Hematopoietic multipotent progenitor cell treated with erythropoietin and hydrocortisone succinate and interleukin-3 and kit ligand, for 4 days (in vitro differentiated cells): Measurements from ENCODE around the gene DNAJC15.

ENCODE experiments used
- DNase-seq: peaks from one replicate; pipeline ENCODE4 v3.0.0-alpha.2; 2015

DNAJC15 gene

GRCh38 chr13:43129066-43129465, 105.7 kb downstream of the DNAJC15 start:
- DNase-seq, result no peak

- no peak for DNase-seq
Measured at GRCh38 chr13:43129511-43130110, 106.2 kb downstream of the DNAJC15 start.

- DNase-seq, result peak; percentile 26
Measured at GRCh38 chr13:43132257-43132656, 108.9 kb downstream of the DNAJC15 start.

GRCh38 chr13:43132911-43133310, 109.5 kb downstream of the DNAJC15 start:
- DNase-seq, result no peak

GRCh38 chr13:43133792-43134191, 110.4 kb downstream of the DNAJC15 start:
- no peak for DNase-seq

- no peak for DNase-seq
Measured at GRCh38 chr13:43134868-43135267, 111.5 kb downstream of the DNAJC15 start.

GRCh38 chr13:43135516-43135915, 112.1 kb downstream of the DNAJC15 start:
- no peak for DNase-seq

GRCh38 chr13:43136920-43137575, 113.7 kb downstream of the DNAJC15 start:
- DNase-seq, result no peak

- no peak for DNase-seq
Measured at GRCh38 chr13:43139211-43139610, 115.8 kb downstream of the DNAJC15 start.

- no peak for DNase-seq
Measured at GRCh38 chr13:43139921-43140320, 116.5 kb downstream of the DNAJC15 start.

GRCh38 chr13:43140985-43141384, 117.6 kb downstream of the DNAJC15 start:
- no peak for DNase-seq

GRCh38 chr13:43141685-43142084, 118.3 kb downstream of the DNAJC15 start:
- no peak for DNase-seq

- no peak for DNase-seq
Measured at GRCh38 chr13:43143591-43143990, 120.2 kb downstream of the DNAJC15 start.

- DNase-seq, result no peak
Measured at GRCh38 chr13:43145534-43146196, 122.3 kb downstream of the DNAJC15 start.

GRCh38 chr13:43146400-43146799, 123.0 kb downstream of the DNAJC15 start:
- no peak for DNase-seq

GRCh38 chr13:43150369-43151207, 127.2 kb downstream of the DNAJC15 start:
- no peak for DNase-seq

- no peak for DNase-seq
Measured at GRCh38 chr13:43153436-43154090, 130.2 kb downstream of the DNAJC15 start.

GRCh38 chr13:43154156-43154651, 130.8 kb downstream of the DNAJC15 start:
- no peak for DNase-seq

GRCh38 chr13:43154839-43155238, 131.5 kb downstream of the DNAJC15 start:
- no peak for DNase-seq

- no peak for DNase-seq
Measured at GRCh38 chr13:43156916-43157315, 133.5 kb downstream of the DNAJC15 start.

- no peak for DNase-seq
Measured at GRCh38 chr13:43157796-43158195, 134.4 kb downstream of the DNAJC15 start.

- no peak for DNase-seq
Measured at GRCh38 chr13:43158516-43158915, 135.1 kb downstream of the DNAJC15 start.

- no peak for DNase-seq
Measured at GRCh38 chr13:43159026-43159461, 135.7 kb downstream of the DNAJC15 start.
